HCEC 1CT (cell line): ENCODE measurements around the gene ZFP36.
A peak's percentile ranks its signal among the peaks of the same experiment; 100 is the strongest.

Experiments used
- DNase-seq: peaks from one replicate; pipeline ENCODE4 v3.0.0-alpha.2; 2017

ZFP36 gene

GRCh38 chr19:39423258-39424086 lies 16.8 kb downstream of the ZFP36 start:
- no peak for DNase-seq

DNA sequence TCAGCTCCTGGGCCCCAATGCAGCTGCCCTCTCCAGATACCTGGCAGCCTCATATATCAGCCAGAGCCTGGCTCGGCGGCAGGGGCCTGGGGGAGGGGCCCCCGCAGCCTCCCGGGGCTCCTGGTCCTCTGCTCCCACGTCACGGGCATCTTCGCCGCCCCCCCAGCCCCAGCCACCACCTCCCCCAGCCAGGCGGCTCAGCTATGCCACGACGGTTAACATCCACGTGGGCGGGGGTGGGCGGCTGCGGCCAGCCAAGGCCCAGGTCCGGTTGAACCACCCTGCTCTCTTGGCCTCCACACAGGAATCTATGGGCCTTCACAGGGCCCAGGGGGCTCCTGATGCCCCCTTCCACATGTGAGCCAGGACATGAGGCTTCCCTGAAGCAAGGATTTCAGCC lies 18.3 kb downstream of the ZFP36 start:
- no peak for DNase-seq

DNA sequence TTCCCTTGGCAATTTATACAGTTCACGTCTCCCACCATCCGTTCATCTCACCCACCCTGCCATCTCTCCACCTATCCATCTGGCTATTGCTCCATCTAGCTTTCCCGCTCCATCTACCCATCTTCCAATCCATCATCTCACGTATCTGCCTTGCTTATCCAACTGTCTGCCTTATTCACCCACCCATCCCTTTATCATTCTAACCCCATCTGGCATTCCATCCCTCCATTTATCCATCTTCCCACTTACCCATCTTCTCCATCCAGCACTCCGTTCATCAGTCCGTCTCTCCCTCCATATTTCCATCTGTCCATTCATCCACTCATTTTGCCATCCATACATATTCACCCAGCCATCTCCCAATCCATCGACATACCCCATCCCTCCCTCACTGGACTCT lies 19.1 kb downstream of the ZFP36 start:
- DNase-seq: no peak

DNA sequence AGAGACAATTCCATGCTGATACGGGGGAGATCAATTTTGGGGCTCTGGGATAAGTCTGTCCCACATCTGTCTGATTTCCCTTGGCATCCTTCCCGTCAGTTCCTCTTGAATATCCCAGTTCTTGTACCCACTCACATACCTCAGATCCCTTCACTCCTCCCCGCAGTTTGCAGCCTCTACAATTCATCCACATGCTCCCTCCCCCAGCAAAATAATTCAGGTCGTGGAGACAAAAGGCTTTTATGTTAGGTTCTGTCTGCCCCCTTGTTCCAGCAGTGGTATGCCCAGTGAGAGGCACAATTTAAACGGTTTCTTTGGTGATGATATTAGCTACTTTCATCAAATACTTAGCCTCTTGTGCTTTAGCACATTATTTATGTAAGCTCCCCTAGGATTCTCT lies 19.5 kb downstream of the ZFP36 start:
- DNase-seq: no peak

DNA sequence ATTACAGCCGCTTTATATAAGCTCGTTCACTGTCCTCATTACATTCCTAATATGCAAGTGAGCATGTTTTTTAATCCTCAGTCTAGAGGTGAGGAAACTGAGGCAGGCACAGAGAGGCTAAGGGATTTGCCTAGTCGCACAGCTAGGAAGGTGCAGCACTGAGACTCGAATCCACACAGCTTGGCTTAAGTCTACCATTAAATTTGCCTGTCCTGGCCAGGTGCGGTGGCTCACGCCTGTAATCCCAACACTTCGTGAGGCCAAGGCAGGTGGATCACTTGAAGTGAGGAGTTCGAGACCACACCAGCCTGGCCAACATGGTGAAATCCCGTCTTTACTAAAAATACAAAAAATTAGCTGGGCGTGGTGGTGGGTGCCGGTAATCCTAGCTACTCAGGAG lies 21.1 kb downstream of the ZFP36 start:
- no peak for DNase-seq

DNA sequence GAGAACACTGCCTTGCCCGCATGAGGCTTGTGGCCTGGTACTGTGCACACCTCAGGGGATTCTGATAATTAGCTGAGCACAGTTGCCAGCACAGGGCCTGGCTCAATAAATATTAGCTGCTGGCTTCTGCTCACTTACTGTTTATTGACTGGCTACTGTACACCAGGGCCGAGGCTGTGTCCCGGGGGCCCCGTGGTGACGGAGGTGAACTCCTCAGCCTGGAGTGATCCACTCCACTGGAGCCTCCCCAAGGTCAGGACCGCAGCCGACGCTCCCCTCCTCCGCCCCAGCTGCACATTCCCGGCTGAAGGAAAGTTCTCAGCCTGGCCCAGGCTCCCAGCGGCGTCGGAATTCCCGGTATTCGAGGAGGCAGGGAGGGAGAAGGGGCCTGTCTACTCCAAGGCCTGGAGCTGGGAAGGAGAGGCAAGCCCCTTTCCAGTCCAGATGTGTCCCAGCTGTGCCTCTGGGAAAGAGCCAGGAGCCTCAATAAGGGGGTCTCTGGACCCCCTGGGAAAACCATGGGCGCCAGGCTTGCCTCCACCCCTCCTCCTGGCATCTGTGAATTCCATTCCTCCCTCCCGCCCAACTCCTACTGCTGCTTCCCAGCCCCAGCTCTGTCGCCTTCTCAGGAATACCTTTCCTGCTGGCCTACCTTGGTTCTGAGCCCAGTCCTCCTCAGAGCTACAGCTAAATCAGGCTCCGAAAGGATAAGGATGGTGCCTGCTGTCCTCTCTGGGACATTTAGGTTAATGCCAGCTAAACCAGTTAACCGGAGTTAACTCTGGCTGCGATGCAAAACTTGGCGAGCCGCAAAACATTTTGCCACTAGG lies 21.9 kb downstream of the ZFP36 start:
- peak; percentile 90 for DNase-seq

DNA sequence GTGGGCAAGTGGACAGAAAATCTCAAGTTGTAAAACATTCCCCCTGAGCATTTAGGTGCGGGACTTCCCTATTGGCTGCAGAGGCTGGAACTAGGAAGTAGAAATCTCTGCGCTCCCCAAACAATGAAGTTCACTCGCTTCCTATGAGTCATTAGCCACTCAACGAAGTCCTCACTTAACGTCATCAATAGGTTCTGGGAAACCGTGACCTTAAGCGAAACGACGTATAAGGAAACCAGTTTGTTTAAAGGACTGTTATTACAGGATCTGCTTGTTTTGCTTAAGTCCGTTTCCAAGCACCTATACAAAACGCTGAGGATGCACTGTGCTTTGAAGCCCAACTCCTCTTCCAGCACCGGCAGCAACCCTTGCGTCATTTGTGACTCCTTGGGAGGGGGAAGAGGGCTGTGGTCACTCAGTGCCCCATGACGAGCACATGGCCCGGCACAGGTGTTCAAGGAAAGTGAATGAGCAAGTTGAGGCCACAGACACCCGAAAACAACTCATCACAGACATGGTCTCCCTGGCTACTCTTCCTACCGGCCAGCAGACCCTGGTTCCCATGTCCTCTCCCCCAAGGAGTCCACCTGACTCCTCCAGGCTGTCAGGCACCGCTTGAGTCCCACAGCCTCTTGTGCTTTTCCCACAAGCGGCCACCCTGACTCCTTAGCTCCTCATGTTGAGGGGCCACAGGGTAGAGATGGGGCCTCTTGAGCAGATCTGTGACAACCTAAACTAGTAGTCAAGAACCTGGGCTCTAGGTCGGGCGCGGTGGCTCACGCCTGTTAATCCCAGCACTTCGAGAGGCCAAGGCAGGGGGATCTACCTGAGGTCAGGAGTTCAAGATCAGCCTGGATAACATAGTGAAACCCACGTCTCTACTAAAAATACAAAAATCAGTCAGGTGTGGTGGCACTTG lies 24.3 kb downstream of the ZFP36 start:
- peak; percentile 99 for DNase-seq

- no peak for DNase-seq
These were observed 26.0 kb downstream of the ZFP36 start for GRCh38 chr19:39432677-39433025.

- DNase-seq: no peak
These were observed 26.9 kb downstream of the ZFP36 start for GRCh38 chr19:39433480-39434079.

- DNase-seq: no peak
These were observed 27.8 kb downstream of the ZFP36 start for GRCh38 chr19:39434123-39435076.

GRCh38 chr19:39435499-39436349 lies 29.1 kb downstream of the ZFP36 start, which contains the start of gene RPS16:
Gene RPS16 (minus strand): TSS chr19:39435949. CDS start chr19:39435895, 54 bp downstream.
- peak; percentile 99 for DNase-seq

DNA sequence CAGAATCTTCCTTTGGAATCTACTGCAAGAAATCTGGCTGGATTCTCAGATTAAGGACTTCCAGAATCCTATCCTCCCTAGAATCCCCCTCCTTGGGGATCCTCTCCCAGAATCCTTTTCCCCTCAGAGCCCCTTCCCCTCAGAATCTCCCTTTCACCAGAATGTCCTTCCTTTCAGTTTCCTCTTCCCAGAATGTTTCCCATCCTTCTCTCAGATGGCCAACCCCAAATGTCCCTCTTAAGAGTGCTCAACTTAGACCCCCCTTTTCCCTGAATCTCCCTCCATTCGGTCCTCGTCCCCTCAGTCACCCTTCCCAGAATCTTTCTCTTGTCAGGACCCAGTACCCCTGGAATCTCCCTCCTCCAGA lies 29.7 kb downstream of the ZFP36 start:
- DNase-seq: no peak

GRCh38 chr19:39438270-39438934 lies 31.8 kb downstream of the ZFP36 start:
- DNase-seq: peak; percentile 37

GRCh38 chr19:39444598-39445195 lies 38.0 kb downstream of the ZFP36 start:
- DNase-seq: peak; percentile 19

DNA sequence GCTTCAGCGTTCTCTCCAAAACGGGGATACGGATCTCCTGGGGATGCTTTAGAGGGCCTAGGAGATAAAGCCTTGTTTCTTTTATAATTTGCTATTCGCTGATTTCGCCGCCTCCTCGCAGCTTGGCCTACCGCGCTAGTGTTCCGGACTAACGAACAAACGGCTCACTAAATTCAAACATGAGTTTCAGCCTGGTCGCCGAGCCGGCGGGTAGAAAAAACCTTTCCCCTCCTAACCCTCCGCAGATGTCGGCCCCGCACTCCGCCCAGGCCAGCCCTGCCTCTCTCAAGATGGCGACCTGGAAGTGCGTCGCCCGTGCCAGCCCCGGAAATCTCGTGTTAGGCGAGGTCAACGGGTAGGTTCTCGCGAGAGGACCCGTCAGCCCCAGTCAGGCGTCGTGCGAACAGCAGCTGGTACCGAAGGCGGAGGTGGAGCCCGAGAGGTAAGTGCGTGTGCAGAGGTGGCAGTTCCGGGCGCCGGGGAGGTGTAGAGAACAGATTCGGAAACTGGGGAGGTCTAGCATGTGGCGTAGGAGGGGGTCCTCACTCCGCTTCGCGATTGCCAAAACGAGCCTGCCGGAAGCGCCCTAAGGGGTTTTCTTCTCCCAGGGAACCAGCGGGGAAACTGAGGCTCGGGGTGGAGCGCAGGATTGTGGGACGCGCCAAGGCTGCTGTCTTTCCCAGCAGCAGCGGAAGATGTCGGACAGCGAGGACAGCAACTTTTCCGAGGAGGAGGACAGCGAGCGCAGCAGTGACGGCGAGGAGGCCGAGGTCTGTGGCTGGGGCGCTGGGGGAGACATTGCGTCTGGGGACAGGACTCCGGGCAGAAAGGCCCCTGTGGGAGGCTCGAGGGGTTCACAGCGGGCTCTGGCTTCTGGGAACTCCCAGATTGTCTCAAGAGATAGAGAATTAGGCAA lies 38.8 kb downstream of the ZFP36 start, which contains the start of gene SUPT5H:
Gene SUPT5H, plus strand, starts transcription at position 387 of the 916 bp plus-strand sequence. Its CDS starts 309 bp downstream, at position 696.
- peak; percentile 95 for DNase-seq

- DNase-seq: no peak
These were observed 39.9 kb downstream of the ZFP36 start for GRCh38 chr19:39446365-39447084.

DNA sequence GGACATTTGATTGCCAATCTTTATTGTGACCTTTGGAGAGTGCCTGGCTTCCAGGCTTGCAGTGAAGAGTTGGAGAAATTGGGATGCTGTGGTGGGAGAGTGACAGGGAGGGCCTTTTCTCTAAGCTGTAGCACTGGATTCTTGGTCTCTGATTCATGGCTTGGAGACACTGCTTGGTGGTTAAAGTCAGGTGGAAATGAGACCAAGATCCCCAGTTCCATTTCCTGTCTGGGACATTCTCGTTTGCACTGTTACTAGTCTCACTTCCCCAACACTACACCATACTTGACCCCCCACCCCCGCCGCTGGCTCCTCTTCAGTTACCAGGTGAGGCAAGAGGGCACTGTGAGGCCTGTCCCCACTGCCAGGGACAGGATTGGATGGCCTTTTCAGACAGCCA lies 41.6 kb downstream of the ZFP36 start:
- DNase-seq: peak; percentile 35
